ENCODE results near the gene ITPK1.

DNA sequence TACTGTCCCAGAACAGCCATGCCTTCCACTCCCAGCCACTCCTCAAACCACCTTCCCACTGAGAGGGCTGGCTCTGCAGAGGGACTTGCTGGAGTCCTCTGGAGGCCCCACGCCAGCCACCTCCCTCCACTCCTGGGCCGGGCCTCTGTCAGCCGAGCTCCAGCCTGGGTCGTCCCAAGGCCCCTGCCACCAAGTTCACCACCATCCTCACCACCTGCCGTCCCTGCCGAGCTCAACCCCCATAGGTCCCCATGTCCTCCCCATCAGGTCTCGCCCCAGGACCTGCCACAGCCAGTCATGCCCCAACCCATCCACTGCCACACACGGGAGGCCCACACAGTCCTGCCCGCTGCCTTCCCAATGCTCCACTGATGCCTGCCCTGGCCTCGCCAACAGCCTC, 39.0 kb downstream of the ITPK1 start:
- no peak for TF ChIP-seq SIN3A (IDR thresholded peaks at IDR 0.05; ENCODE audit: borderline replicate concordance, insufficient read depth, low read length)
- TF ChIP-seq, protein P1, sequence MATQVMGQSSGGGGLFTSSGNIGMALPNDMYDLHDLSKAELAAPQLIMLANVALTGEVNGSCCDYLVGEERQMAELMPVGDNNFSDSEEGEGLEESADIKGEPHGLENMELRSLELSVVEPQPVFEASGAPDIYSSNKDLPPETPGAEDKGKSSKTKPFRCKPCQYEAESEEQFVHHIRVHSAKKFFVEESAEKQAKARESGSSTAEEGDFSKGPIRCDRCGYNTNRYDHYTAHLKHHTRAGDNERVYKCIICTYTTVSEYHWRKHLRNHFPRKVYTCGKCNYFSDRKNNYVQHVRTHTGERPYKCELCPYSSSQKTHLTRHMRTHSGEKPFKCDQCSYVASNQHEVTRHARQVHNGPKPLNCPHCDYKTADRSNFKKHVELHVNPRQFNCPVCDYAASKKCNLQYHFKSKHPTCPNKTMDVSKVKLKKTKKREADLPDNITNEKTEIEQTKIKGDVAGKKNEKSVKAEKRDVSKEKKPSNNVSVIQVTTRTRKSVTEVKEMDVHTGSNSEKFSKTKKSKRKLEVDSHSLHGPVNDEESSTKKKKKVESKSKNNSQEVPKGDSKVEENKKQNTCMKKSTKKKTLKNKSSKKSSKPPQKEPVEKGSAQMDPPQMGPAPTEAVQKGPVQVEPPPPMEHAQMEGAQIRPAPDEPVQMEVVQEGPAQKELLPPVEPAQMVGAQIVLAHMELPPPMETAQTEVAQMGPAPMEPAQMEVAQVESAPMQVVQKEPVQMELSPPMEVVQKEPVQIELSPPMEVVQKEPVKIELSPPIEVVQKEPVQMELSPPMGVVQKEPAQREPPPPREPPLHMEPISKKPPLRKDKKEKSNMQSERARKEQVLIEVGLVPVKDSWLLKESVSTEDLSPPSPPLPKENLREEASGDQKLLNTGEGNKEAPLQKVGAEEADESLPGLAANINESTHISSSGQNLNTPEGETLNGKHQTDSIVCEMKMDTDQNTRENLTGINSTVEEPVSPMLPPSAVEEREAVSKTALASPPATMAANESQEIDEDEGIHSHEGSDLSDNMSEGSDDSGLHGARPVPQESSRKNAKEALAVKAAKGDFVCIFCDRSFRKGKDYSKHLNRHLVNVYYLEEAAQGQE (IDR thresholded peaks at IDR 0.05; ENCODE audit: insufficient read depth in 1 of 2, low read depth in 2 of 2, low read length in 2 of 2): no peak
- TF ChIP-seq POLR2AphosphoS5 (IDR thresholded peaks at IDR 0.05; ENCODE audit: low read depth, low read length): no peak
- no peak for TF ChIP-seq TAF1 (IDR thresholded peaks at IDR 0.05; ENCODE audit: borderline replicate concordance, insufficient read depth, low read length)
- TF ChIP-seq FOXP2 (optimal IDR thresholded peaks at IDR 0.05; ENCODE audit: borderline replicate concordance, extremely low read depth, extremely low read length, insufficient read depth): no peak

Data from PFSK-1 (cell line).